Activated CD4-positive, alpha-beta T cell treated with anti-CD3 and anti-CD28 coated beads for 24 hours (primary cell): ENCODE measurements around the gene LSG1.
A peak's percentile ranks its signal among the peaks of the same experiment; 100 is the strongest.

Experiments used
- DNase-seq, 2 donors: peaks; one replicate each; pipeline ENCODE4 v3.0.0-alpha.2; 2020; ENCODE audit warnings: low read depth in 2 of 2

LSG1 gene

DNA sequence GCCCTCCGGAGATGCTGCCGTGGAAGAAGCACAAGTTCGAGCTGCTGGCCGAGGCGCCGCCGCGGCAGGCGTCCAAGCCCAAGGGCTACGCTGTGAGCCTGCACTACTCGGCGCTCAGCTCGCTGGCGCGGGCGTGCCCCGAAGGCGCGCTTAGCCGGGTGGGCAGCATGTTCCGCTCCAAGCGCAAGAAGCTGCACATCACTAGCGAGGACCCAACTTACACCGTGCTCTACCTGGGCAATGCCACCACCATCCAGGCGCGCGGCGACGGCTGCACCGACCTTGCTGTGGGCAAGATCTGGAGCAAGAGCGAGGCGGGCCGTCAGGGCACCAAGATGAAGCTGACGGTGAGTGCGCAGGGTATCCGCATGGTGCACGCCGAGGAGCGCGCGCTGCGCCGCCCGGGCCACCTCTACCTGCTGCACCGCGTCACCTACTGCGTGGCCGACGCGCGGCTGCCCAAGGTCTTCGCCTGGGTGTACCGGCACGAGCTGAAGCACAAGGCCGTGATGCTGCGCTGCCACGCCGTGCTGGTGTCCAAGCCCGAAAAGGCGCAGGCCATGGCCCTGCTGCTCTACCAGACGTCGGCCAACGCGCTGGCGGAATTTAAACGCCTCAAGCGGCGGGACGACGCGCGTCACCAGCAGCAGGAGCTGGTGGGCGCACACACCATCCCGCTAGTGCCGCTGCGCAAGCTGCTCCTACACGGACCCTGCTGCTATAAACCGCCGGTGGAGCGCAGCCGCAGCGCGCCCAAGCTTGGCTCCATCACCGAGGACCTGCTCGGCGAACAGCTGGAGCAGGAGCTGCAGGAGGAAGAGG, 15.0 kb upstream of the LSG1 start:
- DNase-seq: peak in 1 of 2 donors; percentile 12

- DNase-seq: no peak
These were observed 14.4 kb upstream of the LSG1 start for GRCh38 chr3:194686414-194686815.

- DNase-seq: peak; percentile 61 to 72
These were observed 13.9 kb upstream of the LSG1 start, which contains the start of gene FAM43A for GRCh38 chr3:194685718-194686413. Gene FAM43A (plus strand): TSS chr3:194685883. CDS start chr3:194686827, 944 bp downstream.

DNA sequence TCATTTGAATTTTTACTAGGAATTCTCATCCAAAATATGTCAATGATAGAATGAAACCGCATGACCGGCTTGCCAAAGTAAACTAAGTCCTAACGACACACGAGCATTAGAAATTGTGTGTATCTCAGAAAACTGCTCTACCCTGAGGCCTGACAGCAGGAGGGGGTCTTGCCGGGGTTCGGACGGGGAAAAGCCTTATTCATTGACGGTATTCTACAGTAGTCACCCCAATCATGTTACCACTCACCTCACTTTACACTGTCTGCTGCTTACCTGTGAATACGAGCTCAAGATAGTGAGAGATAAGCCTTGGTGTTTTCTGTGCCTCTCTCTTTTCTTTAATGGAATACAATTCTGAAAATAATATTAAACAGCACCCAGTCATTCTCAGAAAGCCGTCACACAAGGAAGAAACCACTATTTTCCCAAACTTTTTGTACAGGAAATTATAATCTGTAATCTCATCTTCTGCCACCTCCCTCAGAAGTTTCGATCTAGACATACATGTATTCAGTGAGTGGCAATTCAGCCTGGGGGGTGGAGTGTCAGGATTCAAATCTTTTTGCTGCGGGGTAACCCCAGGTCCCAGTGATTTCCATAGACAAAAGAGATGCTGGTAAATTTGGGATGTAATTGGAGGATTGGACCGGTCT, 13.2 kb upstream of the LSG1 start:
- peak in 1 of 2 donors; percentile 46 for DNase-seq

- DNase-seq: no peak
These were observed 11.4 kb upstream of the LSG1 start for GRCh38 chr3:194683380-194683779.

DNA sequence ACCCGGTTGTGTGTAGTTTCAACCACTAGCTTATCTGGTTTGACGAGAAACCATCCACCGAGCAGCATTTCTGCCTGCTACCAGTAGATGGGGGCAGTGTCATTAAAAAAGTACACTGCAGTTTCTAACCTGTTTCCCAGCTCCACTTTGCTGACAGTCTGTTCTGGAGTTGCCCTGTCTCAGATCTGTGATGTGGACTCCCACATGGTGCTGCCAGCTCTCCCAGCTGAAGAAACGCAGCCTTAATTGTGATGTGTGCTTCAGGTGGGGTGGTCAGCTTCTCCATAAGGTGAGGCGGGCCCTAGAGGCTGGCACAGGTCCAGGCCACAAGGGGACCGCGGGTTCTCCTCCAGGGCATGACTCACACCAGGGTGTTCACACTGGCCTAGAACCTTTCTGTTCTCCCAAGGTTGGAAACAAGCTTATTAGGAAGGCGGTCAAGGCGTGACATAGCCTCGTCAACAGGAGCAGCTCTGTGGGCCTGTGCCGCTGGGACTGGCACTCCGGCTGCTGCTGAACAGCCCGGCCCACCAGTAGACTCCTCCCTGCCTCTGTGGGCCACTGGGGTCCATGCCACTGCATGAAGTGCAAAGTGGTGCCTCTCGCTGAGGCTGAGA, 10.8 kb upstream of the LSG1 start:
- DNase-seq: peak; percentile 48 to 55

GRCh38 chr3:194682189-194682693, 10.2 kb upstream of the LSG1 start:
- DNase-seq: no peak

GRCh38 chr3:194680888-194681615, 9.1 kb upstream of the LSG1 start:
- no peak for DNase-seq

DNA sequence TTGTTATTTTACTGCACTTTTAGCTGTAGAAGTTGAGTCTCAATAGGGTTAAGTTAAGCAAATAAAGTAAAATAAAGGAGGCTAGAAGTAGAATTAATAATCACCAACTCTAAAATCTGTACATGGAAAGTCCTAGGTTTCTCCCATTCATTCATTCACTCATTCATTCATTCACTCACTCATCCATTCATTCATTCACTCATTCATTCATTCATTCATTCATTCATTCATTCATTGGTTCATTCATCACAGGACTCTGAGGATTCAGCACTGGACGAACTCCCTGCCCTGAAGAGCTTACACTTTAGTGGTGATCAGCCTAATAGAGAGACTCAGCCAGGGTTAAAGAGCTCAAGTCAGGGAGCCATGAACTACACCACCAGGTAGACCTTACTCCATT, 4.5 kb upstream of the LSG1 start:
- no peak for DNase-seq

DNA sequence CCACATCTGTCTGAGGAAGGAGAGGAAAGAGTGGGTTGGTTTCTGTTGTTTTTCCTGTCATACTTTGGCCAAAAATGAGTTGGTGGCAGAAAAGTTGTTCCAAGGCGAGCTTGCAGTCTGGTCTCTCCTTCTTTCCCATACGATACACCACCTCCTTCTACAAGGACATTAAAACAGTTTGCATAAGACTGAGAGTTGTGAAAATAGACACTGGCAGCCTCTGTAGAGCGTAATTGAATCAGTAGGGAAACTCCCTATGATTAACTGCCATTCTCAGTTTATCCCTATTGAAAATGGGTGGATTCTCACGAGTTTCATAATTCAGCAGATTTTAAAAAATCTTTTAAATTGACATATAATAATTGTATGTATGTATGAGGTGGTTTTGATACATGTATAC, 3.7 kb upstream of the LSG1 start:
- no peak for DNase-seq

- peak; percentile 52 to 65 for DNase-seq
These were observed 3.2 kb upstream of the LSG1 start for GRCh38 chr3:194675081-194675640.

DNA sequence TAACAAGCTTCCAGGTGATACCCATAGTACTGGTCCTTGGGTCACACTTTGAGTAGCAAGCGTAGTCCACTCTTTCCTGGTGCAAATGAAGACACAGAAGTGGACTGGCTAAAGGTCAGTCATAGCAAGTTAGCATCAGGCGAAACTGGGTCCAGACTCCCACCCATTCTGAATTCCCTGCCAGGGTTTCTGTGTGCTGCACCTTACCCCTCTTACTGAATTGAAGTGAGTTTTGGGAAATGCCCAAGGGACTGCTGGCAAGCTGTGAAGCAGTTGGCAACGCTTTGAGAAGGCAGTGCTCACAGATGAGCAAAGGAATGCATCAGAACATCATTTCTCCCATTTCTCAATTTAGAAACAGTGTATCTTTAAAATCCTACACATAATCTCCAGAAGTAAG, 1.8 kb upstream of the LSG1 start:
- DNase-seq: no peak

DNA sequence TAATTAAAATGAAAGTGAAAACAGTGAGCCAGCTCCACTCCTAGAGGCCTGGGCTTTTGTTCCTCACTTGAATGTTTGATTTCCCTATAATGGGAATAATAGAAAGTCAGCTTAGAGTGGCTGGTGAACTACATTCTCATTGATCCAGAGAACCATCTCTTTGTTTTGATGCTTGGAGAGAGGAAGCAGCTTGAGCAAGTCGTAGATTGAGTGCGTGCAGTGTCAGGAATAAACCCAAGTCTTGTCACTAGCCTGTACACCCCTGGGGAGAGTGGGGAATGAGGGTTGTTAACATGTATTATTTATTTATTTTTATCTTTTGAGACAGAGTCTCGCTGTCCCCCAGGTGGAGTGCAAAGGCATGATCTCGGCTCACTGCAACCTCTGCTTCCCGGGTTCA, 885 bp upstream of the LSG1 start:
- DNase-seq: no peak

- DNase-seq: no peak
These were observed 486 bp downstream of the LSG1 start for GRCh38 chr3:194671511-194671899.

DNA sequence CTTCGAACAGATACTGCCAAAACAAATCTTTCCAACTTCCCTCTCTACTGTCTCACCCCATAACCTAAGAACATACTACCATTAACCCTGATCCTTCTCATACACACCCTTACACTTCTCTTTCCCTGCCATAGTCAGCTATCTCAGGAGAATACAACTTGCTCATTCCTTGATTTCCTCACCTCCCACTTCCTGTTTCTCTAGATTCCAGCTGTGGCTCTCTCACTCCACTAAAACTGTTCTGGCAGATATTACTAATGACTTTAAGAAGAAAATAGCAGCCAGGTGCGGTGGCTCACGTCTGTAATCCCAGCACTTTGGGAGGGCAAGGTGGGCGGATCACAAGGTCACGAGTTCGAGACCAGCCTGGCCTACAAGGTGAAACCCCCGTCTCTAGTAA, 4.6 kb downstream of the LSG1 start:
- no peak for DNase-seq

DNA sequence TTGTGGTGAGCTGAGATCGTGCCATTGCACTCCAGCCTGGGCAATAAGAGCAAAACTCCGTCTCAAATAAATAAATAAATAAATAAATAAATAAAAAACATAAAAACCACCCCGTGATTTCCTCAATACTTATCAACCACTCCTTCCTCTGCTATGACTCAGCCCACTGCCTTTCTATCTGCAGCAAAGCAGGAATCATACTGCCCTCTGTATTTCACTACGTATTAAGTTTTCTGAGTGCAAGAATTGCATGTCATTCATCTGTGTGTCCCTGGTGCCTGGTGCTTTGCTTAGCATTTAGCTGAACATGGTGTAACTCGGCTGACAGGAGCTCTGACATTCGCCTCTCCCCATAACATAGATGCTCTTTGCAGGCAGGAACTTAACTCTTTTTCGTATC, 7.1 kb downstream of the LSG1 start:
- DNase-seq: no peak

GRCh38 chr3:194661946-194662345, 10.0 kb downstream of the LSG1 start:
- no peak for DNase-seq

DNA sequence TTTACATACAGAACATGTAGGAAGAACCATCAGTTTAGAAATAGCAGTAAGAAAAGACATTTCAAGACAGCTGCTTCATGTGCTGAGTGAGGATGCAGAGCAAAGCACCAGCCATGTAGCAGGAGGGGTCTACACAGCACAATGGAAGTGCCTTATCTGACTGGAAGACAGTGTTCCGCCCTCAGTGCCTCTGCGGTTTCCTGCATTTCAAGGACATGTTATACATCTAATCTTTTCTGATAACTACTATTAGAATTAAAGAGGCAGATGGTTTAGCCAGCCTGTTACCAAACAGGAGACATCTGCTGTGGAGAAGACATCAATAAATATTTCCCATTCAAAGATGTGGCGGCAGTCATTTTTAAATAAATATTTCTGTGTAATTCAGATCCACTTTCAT, 10.6 kb downstream of the LSG1 start:
- DNase-seq: no peak

DNA sequence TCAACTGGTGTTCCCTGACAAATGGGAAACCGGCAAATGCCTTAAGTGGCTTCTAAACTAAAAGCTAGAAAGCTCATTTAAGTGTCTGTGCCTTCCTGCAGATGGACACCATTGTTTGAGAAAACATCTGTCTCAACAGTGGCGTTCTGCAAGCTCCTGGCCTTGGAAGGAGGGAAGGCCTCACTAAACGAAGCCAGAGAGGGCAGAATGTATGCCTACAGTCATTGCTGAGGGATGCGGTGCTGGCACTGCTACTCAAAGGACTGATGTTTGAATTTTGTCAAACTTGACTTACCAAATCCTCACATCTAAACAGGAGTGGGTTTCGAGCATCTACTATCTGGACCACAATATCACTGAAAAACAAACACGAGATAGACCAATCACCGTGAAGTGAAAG, 12.2 kb downstream of the LSG1 start:
- DNase-seq: no peak

DNA sequence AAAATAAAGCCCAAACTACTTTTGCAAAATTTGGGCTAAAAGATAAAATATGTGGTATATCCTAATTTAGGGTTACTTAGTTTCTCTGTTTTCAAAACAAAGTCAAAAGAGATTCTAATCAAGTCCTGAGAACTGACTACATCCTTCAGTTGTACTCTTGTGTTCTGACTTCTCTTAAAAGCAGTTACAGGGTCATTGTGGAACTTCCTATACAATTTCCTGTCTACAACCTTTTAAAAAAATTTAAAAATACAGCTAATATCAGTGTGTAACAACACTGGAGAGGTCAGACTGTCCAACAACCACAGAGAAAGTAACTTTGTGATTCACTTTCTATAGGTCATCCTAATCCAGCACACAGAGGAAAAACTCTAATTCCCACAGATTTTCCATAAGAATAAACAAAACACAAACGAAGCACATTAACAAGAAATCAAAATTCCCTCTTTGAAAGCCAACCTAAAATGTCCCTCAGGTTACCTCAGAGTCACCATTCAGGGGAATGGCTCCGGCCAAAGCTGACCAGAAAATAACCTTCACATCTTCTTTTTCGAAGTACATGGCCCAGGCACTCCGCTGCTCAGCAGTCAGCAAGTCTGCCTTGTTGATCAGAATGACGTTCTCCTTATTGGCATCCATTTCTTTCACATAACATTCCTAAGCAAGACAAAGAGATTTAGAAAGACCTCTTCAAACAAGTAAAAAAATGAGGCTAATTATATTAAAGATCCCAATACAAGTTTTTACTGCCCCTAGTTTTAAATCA, 13.3 kb downstream of the LSG1 start:
- no peak for DNase-seq
